GM21423 (cell line): ENCODE measurements around the gene ZNF662.
"Not testable (repeated sequence)": the region's sequence is repeated elsewhere in the genome, so short reads cannot be mapped to it uniquely, and the experiment has no call there.

Experiments
- ATAC-seq: cut with Tn5 transposase; IDR thresholded peaks from one replicate; pipeline ENCODE4 v1.9.1; 2021; ENCODE audit warnings: mild to moderate bottlenecking, moderate library complexity; ENCODE audit not compliant: unreplicated experiment

ZNF662 gene

DNA sequence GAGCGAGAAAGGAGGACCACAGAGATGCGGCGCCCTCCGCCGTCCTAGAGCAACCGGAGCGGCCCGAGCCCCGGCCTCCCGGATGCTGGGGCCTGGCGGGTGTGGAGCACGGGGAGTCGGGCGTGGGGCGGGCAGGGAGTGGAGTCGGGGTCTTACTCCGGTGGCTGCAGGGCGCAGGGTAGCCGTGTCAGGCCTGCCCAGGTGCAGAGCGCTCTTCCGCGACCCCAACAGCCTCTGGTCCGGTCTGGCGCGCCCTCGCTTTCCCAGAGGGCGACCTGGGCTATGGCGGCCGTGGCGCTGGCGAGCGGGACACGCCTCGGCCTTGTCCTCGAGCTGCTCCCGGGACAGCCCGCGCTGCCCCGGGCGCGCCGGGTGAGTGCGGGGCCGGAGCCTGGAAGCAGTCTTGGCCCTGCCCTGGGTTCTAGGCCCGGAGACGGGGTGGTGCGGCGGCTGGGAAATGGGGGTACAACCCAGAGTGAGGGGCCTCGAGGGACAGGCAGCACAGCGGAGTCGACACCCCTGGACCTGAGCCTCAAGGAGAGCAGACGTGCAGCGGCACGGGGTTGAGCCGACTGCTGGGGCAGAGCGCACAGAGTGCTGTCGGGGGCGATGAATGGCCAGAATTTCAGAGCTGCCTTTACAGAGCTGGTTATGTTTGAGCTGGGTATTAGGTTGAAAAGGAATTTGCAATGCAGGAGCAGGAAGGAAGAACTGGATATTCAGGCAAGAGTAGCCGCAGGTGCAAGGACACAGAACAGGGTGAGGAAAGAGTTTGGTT, at the start of gene ZNF662:
TSS of gene ZNF662 (plus strand) at position 73 of the 778 bp plus-strand sequence. CDS start 1,973 bp downstream, outside the sequence.
- no peak for ATAC-seq

DNA sequence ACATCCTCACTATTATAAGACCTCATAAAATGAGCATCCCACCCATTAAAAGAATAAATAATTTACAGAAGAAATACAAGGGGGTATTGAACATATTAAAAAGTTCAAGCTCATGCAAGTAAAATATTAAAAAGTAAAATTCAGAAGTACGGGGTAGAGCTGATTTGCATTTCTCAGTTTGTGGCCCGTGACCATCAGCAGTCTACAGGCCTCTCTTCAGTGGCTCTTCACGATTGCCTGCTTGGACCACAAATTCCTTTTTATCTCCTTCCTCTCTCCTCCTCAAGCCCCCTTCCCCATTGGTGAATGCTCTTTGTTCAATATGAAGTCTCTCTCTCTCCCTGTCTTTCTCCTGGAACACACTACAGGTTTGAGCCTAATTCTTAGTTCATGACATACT, 49.4 kb upstream of the ZNF662 start:
- no peak for ATAC-seq

DNA sequence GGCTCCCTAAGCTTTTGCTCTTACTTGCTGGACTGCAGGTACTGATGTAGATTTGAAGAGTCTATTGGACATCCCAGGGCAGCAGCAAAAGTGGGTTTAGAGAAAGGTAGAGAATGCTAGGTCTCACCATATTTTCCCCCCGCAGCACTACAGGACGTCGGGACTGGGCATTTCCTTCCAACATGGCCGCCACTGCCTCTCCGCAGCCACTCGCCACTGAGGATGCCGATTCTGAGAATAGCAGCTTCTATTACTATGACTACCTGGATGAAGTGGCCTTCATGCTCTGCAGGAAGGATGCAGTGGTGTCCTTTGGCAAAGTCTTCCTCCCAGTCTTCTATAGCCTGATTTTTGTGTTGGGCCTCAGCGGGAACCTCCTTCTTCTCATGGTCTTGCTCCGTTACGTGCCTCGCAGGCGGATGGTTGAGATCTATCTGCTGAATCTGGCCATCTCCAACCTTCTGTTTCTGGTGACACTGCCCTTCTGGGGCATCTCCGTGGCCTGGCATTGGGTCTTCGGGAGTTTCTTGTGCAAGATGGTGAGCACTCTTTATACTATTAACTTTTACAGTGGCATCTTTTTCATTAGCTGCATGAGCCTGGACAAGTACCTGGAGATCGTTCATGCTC, 41.5 kb upstream of the ZNF662 start:
- no peak for ATAC-seq

DNA sequence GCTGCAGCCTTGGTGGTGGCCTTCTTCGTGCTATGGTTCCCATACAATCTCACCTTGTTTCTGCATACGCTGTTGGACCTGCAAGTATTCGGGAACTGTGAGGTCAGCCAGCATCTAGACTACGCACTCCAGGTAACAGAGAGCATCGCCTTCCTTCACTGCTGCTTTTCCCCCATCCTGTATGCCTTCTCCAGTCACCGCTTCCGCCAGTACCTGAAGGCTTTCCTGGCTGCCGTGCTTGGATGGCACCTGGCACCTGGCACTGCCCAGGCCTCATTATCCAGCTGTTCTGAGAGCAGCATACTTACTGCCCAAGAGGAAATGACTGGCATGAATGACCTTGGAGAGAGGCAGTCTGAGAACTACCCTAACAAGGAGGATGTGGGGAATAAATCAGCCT, 40.7 kb upstream of the ZNF662 start:
- ATAC-seq = no peak

DNA sequence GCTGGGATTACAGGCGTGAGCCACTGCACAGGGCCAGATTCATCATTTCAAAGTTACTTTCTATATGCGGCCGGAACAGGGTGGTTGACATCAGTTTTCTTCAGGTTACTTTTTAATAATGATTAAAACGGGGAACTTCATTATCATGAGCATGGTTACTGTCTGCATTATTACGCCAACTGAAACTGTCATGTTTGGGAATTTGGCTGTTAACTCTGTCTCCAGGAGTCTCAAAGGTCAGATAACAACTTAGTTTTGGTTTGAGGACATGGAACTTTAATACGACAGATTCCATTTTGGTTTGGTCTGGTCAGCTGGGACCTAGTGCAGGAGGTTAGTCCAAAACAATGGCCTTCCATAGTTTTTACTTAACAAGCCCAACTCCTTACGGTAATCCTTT, 38.8 kb upstream of the ZNF662 start:
- no peak for ATAC-seq

DNA sequence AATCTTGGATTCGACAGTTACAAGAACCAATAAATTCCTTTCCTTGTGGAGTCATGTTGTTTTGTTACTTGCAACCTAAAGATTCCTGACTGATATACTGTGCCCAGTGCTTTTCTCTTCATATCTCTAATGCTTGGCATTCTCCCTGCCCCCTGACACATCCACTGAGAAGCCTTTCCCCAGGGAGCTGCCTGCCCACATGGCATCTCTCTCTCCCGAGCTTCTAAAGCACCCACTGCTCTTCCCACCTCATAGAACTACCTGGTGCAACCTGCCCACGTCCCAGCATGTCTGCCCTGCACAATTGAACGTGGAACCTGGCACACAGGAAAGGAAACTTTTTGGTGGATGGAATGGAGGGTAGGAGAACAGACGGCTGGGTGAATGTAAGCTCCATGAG, 37.1 kb upstream of the ZNF662 start:
- no peak for ATAC-seq

DNA sequence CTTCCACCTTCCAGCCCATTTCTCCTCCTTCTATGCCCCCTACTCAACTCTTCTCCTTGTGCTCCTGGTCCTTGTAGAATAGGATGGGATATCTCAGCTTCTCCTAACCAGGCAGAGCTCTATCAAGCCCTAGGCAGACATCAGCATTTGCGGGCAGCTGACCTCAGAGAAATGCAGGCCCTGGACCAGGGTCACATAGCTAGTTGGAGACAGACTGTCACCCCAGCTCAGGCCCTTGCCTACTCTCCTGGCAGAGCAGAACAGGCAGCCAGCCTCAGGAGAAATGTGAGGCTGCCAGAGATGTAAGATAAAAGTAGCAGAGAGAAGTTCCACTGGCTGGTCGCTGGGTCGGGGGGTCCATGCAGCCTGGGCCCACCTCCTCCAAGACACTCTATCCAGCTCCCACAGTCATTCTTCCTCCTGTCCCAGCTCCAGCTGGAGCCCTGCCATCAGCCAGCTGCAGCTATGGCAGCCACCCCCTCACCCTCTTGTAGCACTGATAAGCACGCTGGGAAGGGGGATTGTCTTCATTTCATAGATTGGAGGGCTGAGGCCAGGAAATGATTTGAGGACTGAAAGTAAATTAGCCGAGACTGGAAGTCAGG, 34.2 kb upstream of the ZNF662 start:
- ATAC-seq = no peak

DNA sequence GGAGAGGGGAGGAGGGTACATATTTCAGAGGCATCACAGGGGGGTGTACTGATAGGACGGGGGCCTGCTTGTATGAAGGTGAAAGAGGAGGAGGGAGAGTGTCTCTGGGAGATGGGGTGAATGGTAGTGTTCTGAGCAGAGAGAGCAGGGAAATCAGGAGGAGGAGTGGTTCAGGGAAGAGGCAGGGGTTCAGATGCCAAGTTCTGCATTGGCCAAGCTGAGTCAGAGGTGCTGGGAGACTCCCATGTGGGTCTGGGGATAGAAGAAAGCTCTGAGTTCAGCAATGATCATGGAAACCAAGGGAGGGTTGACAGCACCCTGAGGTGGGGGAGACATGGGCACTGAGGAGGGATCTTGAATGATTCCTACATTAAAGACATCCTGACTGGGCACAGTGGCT, 33.2 kb upstream of the ZNF662 start:
- no peak for ATAC-seq

DNA sequence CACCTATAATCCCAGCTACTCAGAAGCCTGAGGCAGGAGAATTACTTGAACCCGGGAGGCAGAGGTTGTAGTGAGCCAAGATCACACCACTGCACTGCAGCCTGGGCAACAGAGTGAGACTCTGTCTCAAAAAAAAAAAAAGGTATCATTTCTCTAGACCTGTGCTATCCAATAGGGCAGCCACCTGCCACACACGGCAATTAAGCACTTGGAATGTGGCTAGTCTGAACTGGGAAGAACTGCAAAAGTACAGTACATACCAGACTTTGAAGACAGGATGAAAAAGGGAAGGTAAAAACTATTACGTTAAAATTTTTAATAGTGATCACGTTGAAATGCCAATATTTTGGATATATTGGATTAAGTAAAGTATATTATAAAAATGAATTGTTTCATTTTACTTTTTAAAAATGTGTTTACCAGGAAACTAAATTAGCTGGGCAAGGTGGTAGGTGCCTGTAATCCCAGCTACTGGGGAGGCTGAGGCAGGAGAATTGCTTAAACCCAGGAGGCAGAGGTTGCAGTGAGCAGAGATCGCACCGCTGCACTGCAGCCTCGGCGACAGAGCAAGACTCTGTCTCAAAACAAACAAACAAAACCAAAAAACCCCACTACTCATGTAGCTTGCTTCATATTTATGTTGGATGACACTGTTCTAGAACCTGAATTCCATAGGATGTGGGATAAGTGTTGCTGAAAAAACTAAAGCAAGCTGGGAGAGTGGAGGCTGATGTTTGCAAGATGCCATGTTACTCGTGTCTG, 32.5 kb upstream of the ZNF662 start:
- ATAC-seq = no peak

DNA sequence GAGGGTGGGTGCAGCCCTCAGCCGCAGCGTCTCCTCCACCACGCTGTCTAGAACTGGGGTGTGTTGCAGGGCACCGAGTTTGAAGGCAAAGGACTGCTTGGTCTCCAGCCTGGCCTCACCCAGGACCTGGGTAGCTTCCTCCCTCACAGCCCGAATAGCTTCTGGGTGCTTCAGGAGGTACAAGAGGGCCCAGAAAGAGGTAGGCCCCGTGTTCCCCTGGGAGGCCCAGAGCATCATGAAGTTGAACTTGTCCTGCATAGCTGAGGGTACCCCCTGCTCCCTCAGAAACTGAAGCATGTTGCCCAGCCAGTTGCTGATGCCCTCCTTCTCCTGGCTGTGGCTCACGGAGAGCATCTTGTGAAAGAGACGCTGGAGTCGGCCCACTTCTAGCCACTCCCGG, 31.2 kb upstream of the ZNF662 start:
- ATAC-seq = no peak

DNA sequence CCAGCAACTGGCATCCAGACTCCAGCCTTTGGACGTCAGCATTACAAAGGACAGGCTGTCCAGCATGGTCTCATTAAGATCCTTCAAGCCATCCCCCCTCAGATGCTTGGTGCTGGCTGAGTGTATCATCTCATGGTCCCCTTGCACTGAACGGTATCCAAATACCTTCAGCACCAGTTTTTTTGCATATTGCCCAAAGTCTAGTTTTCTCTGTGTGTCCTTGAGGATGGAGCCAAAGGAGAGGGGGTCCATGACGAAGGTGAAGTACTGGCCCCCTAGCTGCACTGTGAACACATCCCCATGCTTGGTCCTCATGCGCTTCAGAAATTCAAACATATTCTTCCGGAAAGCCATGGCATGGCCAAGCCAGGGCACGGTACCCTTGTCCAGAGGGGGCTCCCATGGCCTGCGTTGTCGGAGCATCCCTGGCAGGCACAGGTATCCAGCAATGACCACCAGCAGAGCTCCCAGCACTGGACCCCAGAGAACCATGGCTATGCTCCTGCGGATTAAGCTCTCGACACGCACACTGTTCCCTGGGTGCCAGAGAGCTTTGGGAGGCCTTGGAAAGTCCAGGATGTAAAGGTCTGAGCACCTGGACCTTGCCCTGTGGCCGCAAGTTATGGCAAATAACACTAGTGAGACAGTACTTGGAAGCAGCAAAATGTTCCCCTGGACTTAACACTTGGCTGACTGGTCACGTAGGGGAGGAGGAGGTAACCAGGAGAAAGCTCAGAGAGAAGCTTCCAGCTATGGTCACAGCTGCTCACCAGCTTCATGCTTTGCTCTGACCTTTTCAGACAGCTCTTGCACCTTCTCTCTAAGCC, 30.4 kb upstream of the ZNF662 start, which contains the start of gene CYP8B1:
TSS of gene CYP8B1 (minus strand) at position 555 of the 827 bp plus-strand sequence. CDS start at position 492, 63 bp downstream.
- ATAC-seq = no peak

DNA sequence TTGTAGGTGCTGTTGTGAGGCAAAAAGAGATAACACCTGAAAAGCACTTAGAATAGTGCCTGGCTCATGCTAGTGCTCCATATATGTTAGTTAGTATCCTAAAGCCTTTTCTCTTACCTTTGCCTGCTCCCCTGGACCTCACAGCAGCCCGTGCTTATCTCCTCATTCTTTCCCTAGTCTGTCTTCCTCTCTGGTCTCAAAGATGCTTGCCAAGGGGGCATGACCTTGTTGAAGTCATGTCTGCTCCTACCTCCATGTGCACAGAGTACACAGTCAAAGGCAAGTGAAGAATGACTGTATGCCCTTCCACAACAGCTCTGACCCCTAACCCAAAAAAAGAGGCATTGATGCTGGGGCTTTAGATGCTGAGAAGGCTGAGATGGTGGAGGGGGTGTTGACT, 29.5 kb upstream of the ZNF662 start:
- no peak for ATAC-seq

DNA sequence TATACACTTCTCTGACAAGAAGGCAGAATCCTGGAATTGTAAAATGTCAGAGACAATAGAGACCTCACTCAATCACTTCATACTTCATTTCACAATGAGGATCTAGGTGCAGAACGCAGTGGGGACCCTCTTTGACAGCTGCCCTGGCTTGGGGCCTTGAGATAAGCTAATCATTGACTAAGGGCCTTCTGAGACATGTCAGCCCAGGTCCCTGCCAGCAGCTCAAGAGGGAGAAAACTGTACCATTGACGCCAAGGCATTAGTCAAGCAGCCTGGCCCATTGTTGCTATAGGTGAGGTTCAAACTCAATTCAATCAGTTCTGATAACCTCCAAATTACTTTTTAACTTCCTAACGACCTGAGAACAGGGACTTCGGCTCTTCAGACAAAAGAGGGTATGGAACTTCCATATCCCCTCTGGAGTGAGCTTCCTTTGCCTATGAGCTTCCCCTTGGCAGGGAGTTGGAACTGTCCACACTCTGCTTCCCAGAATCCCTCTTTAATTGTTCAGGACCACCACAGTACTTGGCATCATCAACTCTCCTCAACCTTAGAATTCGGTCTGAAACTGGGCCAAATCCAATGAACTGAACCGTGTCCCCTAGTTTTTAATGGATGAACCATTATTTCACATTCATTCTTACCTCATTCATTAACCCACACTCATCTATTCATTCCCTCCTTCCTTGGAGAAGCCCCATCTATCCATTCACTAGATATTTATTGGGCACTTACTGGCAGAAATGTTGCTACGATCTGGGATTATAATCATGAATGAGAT, 28.8 kb upstream of the ZNF662 start:
- ATAC-seq = no peak

DNA sequence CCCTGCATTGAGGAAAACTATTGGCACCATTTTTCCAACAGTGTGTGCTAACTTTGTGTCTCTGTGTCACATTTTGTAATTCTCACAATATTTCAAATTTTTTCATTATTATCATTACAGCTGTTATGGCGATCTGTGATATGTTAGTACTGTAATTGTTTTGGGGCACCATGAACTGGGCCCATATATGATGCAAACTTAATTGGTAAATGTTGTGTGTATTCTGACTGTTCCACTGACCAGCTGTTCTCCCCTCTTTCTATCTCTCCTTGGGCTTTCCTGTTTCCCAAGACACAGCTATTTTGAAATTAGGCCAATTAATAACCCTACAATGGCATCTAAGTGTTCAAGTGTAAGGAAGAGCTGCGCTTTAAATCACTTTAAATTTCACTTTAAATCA, 28.1 kb upstream of the ZNF662 start:
- ATAC-seq = no peak

DNA sequence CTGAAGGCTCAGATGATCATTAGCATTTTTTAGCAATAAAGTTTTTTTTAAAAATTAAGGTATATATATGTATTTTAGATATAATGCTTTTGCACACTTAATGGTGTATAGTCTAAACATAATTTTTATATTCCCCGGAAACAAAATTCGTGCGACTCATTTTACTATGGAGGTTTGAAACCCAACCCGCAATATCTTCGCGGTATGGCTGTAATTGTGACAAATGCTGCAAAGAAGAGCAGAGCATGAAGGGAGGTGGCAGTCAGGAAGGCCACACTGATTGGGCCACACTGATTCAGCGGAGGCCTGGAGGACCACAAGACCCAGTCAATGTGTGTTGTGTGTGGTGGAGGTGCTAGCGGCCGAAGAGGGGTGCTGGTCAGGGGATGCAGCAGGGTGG, 25.8 kb upstream of the ZNF662 start:
- ATAC-seq = no peak

DNA sequence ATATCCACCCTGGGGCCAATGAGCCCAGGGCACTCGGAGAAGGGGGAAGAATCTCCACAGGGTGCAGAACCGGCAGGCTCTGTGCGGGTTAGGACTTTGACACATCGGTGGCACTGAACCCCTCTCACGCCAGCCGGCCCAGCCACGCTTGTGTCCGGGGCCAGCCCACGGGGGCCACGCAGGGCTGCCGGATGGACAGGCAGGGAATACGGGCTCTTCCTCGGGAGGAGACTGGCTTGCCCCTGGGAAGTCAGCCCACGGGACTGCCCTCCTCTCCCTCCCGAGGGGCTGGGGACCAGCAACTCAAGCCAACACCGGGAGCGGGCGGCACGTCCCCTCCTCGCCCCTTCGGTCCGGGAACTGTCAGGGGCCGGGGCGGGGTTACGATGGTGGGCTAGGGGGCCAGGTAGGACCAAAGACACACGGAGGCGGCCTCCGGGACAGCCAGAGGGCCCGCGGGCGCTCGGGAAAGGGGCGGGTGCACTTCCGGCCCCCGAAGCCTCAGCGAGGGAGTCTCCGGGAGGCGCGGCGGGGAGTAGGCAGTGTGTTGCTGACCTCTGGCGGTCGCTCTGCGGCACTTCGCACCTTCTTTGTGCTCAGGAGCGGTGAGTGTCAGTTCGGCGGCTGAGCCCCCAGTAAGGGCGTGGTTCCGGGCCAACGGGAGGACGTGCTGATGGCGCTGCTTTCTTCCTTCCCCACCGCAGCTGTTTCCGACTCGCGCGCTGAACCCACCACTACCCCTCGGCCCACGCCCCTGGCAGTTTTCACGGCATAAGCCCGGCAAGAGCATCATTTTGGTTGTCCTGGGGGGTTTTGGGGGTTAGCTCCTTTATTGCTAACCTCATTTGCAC, 25.1 kb upstream of the ZNF662 start:
- ATAC-seq = peak; percentile 97

DNA sequence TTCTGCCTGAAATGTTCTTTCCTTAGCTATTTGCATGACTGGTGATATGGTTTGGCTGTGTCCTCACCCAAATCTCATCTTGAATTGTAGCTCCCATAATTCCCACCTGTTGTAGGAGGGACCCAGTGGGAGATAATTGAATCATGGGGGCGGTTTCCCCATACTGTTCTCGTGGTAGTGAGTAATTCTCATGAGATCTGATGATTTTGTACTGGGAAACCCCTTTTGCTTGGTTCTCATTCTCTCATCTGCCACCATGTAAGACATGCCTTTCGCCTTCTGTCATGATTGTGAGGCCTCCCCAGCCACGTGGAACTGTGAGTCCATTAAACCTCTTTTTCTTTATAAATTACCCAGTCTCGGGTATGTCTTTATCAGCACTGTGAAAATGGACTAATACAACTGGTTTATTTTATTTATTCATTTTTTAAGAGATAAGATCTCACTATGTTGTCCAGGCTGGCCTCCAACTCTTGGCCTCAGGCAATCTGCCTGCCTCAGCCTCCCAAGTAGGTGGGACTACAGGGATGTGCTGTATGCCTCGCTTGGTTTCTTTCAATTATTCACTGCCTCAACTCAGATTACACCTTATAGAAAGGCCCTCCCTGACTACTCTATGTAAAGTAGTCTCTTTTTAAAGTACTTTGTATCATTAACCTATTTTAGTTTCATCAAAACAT, 22.6 kb upstream of the ZNF662 start:
- not testable (repeated sequence) for ATAC-seq

DNA sequence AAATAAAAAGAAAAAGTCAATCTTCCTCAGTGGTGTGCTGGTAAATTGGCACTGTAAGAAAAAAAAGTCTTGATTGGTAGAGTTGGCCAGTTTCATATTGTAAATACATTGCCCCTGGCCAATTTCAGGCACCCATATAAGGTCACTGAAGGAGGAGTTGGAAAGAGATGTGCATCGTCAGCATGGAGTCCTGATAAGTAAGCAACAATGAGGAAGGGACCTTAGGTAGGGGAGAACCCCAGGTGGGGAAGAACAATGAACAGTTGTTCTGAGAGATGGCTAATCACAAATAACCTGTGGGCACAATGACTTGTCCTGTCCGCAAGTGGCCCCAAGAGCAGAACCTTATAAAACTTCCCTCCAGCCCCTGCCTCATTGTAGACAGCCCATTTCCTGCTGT, 21.6 kb upstream of the ZNF662 start:
- no peak for ATAC-seq
